GM18870 (cell line): ENCODE data around the gene USE1.
"Not testable (repeated sequence)": the region's sequence is repeated elsewhere in the genome, so short reads cannot be mapped to it uniquely, and the experiment has no call there.

ENCODE experiments used
- ATAC-seq: cut with Tn5 transposase; IDR thresholded peaks from one replicate; pipeline ENCODE4 v1.9.1; 2021; ENCODE audit warnings: moderate library complexity; ENCODE audit not compliant: unreplicated experiment

USE1 gene, protein sequence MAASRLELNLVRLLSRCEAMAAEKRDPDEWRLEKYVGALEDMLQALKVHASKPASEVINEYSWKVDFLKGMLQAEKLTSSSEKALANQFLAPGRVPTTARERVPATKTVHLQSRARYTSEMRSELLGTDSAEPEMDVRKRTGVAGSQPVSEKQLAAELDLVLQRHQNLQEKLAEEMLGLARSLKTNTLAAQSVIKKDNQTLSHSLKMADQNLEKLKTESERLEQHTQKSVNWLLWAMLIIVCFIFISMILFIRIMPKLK

DNA sequence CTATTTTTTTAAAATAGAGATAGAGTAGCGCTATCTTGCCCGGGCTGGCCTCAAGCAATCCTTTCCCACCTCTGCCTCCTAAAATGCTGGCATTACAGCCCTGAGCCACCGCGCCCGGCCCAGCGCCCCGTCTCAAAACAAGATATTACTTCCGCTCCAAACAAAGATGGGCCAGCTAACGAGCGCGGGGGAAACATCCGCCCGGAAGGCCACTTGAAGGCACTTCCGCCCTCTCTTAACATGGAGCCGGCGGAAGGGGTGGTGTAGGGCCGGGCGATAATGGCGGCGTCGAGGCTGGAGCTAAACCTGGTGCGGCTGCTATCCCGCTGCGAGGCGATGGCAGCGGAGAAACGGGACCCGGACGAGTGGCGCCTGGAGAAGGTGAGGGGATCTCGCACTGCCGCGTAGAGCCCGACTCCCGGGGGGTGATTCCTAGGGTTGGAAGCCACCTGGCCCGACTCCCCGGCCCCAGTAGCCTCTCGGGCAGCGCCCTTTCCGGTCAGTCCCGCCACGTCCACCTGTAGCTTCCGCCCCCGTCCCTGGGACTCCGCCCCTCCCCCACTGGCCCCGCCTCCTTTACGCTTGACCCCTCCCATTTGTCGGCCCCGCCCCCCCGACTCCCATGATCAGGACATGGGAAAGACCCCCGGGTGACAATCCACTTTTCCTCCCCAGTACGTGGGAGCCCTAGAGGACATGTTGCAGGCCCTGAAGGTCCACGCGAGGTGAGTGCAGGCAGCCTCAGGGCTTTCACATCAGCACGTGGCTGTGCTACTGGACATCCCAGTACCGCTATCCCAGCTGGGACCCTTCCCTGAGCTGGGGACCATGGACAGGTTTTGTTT lies at the start of gene USE1:
Gene USE1, plus strand, starts transcription at position 231 of the 845 bp plus-strand sequence. Its CDS starts 49 bp downstream, at position 280.
- ATAC-seq, result peak; percentile 68

DNA sequence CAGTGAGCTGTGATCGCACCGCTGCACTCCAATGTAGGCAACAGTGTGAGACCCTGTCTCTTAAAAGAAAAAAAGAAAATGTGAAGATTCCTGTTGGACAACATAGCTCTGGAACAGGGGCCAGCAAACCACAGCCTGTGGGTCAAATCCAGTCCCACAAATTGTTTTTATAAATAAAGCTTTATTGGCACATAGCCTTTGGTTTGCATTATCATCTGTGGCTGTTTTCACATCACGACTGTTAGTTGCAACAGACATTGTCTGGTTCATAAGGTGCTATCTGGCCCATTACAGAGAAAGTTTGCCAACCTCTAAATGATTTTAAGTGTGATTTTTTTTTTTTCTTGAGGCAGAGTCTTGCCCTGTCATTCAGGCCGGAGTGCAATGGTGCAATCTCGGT lies 49.4 kb upstream of the USE1 start:
- ATAC-seq, result no peak

DNA sequence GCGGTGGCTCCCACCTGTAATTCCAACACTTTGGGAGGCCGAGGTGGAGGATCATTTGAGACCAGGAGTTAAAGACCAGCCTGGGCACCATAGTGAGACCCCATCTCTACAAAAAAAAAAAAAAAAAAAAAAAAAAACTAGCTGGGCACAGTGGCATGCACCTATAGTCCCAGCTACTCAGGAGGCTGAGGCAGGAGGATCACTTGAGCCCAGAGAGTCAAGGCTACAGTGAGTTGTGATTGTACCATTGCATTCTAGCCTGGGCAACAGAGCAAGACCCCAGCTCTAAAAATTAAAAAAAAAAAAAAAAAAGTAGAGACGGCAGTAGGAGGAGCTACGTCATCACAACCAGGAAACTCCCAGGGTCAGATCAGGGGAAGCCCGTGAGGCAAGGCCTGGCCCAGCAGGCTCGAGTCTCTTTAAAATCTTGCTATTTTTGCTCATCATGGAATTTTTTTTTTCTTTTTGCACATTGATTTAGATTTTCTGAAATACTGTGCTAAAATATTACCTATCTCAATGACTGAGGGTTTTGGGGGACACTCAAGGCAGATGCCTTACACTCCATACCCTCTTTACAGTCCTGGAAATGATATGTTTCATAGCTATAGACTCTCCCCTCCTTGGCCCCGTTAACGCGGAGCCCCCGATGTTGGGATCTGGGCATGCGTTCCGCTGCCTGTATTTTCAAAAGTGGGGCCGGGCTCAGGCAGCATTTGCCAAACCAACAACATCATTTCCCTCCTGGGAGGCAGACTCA lies 44.4 kb upstream of the USE1 start:
- ATAC-seq, result no peak

DNA sequence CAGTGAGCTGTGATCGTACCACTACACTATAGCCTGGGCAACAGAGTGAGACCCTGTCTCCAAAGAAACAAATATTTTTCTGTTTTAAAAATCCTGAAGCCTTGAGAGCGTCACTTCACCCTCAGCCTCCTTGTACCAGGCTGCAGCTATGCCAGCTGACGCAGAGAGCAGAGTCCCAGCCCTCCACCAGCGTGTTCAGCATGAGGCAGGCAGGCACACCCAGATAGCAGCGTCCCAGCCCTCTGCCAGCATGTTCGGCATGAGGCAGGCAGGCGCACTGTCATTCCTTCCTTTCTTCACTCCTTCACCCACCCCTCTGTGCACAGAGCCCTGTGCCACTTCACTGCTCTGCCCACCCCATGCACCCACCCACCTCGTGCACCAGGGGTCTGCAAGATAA lies 43.3 kb upstream of the USE1 start:
- ATAC-seq, result no peak

DNA sequence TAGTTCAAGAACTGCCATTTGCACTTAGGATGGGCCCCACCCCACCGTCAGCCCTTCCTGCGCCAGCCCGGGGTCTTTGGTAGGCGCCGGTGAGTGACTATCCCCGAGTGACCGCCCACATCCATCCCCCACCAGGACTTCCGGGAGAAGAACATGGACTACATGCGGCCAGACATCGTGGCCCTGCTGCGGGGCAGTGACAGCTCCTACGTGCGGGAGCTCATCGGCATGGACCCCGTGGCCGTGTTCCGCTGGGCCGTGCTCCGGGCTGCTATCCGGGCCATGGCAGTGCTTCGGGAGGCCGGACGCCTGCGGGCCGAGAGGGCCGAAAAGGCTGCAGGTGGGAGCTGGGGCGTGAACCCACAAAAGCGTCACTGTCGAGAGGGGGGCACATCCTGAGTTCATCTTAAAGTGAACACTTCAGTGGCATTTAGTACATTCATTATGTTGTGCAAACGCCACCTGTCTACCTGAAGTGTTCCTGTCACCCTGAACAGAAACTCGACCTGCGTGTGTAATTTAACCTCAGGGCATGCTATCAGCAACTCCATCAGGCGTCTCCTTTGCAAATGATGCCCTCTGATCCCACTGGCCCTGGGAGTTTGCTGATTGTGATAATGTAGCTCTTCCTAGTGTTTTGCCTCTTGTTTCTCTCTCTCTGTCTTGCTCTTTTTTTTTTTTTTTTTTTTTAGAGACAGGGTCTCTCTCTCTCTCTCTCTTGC lies 42.4 kb upstream of the USE1 start:
- ATAC-seq, result no peak

DNA sequence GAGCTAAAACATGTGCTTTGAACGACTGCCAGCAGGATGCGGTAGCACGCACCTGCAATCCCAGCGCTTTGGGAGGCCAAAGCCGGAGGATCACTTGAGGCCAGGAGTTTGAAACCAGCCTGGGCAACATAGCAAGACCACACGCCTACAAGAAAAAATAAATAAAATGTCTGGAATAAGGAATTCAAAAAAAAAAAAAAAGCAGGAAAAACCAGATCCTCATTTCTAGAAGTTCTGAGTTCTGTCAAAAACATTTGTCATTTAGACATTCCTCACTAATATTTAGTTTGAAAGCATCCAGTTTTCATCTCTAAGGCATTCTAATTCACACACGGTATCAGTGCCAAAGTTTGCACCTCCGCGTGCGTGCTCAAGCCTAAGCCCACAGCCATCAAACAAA lies 36.9 kb upstream of the USE1 start:
- ATAC-seq, result no peak

DNA sequence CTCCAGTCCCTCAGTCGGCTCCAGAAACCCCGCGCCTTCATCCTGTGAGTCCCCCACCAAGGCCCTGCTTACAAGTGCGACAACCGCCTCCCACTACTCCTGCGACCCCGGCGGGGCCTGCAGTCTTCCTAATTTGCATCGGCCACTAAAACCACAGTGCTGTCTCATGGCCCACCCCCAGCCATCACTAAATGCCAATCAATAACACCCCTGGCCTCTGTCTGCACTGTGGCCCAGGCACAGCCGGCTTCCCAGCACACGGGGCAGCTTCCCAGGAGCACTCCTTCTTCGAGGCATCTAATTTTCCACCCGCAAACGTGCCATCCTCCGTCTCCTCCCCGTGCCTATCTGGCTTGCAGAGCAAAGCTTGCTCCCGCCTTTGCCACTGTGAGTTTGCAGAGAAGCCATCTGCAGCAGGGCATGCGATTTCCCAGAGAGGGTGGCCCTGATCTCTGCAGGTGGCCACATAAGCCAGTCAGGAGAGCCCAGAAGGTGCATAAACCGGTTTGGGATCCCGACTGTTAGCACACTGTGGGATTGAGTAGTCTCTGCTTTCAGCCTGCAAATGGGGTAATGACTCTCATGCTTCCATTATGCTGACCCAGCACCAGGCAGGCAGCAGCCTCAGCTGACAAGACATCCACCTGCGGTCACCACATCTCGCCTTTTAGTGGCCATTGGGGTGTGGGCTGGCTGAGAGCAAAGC lies 34.0 kb upstream of the USE1 start:
- no peak for ATAC-seq

DNA sequence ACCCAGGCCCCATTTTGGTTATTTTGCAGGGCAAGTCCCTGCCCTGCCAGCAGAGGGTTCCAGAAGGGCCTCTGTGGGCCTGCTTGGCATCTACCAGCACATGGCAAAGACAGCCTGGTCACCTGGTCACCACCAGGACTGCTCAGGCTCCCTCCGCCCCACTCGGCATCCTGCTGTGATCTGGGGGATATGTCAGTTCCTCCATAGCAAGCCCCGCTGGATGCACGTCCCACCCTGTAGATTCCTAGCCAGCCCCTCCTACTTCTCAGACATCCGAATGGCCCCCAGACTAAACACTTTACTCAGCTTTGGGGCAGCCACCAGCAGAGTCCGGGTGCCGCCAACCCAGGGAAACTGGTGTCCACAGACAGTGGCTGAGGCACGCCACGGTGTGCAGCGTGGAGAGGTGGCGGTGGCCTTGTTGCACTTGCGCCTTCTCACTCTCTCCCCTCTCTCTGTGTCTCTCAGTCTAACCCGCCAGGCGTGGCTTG lies 31.8 kb upstream of the USE1 start:
- ATAC-seq, result no peak

DNA sequence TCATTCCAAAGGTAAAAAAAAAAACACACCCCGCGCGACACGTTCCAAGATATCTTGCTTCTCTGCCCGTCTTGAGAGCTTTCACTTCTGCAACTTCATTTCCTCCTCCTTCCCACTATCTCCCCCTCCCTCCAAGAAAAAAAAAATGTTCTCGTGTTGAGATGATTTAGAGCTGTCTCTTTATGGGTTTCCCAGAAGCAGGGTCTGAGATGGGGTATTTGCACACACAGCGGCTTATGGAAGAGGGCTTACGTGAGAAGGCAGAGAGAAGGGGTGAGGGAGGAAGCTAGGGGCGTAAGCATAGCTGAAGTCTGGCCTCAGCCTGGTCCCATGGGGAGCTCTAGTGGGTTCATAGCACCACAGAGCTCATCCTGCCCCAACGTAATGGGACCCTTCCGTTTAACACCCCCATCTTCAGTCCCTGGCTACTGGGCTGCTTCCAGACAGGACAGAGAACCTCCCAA lies 31.3 kb upstream of the USE1 start:
- no peak for ATAC-seq

DNA sequence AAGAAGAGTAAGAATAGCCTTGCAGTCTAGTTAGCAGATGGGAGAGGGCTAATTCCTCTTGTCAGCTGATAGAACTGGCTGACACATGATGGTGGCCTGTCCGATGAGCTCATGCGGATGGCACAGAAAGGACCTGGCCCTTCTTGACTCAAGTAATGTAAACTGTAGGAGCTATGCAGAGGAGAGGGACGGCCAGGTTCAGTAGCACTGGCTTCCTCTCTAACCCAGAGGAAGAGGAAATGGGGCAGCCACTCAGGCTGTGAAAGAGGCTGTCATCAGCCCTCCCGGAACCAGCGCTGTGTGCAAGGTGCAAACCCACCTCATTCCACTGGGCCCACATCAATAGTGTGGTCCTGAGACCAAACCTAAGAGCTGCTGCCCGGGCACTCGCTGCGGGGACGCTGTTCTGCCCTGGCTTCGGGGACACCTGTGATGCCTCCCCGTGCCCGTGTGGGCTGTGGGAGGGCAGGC lies 30.8 kb upstream of the USE1 start:
- no peak for ATAC-seq

DNA sequence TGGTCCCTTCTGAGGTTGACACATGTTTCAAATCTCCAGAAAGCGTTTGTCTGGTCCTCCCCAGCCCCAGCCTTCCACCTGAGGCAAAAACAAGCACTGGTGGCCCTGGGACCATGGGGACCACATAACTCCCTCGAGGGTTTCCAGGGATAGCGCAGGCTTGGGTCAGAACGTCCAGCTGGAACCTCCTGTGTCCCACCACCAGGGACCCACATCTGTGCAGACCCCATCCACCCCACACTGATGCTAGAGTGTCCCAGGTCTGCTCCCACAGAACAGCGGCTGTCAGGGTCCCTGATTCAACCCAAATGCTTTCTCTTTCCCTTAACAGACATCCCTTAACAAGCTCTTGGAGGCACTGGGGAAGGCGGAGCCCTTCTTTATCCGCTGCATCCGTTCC lies 29.6 kb upstream of the USE1 start:
- no peak for ATAC-seq

DNA sequence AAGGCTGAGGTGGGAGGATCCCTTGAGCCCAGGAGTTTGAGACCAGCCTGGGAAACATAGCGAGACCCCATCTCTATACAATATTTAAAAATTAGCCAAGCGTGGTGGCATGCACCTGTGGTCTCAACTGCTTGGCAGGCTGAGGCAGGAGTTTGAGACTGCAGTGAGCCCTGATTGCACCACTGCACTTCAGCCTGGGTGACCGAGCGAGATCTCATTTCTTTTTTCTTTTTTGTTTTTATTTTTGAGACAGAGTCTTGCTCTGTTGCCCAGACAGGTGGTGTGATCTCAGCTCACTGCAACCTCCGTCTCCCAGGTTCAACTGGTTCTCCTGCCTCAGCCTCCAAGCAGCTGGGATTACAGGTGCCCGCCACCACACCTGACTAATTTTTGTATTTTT lies 23.4 kb upstream of the USE1 start:
- ATAC-seq, result not testable (repeated sequence)

DNA sequence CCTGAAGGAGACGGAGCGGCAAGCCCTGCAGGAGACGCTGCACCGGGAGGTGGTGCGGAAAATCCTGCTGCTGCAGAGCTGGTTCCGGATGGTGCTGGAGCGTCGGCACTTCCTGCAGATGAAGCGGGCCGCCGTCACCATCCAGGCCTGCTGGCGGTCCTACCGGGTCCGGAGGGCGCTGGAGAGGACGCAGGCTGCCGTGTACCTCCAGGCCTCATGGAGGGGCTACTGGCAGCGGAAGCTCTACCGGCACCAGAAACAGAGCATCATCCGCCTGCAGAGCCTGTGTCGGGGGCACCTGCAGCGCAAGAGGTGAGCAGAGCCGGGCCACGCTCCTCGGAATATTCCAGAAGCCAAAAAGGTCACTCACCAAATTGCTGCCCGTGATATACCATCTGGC lies 22.4 kb upstream of the USE1 start:
- no peak for ATAC-seq

DNA sequence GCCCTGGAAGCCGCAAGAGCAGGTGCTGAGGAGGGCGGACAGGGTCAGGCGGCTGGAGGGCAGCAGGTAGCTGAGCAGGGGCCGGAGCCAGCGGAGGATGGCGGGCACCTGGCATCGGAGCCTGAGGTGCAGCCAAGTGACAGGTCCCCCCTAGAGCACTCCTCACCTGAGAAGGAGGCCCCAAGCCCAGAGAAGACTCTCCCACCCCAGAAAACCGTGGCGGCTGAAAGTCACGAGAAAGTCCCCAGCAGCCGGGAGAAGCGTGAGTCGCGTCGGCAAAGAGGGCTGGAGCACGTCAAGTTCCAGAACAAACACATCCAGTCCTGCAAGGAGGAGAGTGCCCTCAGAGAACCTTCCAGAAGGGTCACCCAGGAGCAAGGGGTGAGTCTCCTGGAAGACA lies 20.5 kb upstream of the USE1 start:
- ATAC-seq, result no peak

DNA sequence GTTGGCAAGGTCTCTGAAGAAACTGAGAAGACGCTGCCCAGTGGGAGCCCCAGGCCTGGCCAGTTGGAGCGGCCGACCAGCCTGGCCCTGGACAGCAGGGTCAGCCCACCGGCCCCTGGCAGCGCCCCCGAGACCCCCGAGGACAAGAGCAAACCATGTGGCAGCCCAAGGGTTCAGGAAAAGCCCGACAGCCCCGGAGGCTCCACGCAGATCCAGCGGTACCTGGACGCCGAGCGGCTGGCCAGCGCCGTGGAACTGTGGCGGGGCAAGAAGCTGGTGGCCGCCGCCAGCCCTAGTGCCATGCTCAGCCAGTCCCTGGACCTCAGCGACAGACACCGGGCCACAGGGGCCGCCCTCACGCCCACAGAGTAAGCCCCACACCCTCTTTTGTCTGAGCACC lies 20.1 kb upstream of the USE1 start:
- ATAC-seq, result no peak

DNA sequence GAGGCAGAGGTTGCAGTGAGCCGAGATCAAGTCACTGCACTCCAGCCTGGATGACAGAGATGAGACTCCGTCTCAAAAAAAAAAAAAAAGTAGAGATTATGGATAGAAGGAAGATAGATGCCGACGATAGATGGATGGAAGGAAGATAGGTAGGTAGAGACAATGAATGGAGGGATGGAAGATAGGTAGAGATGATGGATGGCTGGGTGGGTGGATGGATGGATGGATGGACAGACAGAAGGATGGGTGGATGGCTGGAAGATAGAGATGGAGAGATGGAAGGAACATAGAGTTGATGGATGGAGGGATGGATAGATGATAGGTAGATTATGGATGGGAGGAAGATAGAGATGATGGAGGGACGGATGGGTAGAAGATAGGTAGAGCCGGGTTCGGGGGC lies 18.5 kb upstream of the USE1 start:
- no peak for ATAC-seq

DNA sequence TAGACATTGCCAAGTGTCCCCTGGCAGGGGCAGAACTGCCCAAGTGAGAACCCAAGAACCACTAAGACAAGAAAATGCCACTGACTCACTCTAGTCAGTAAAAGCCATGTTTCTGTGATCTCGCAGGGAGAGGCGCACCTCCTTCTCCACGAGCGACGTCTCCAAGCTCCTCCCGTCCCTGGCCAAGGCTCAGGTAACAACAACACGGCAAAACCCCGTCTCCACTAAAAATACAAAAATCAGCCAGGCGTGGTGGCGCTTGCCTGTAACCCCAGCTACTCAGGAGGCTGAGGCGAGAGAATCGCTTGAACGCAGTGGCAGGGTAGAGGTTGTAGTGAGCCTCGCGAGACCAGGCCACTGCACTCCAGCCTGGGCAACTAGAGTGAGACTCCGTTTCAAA lies 17.5 kb upstream of the USE1 start:
- ATAC-seq, result no peak

DNA sequence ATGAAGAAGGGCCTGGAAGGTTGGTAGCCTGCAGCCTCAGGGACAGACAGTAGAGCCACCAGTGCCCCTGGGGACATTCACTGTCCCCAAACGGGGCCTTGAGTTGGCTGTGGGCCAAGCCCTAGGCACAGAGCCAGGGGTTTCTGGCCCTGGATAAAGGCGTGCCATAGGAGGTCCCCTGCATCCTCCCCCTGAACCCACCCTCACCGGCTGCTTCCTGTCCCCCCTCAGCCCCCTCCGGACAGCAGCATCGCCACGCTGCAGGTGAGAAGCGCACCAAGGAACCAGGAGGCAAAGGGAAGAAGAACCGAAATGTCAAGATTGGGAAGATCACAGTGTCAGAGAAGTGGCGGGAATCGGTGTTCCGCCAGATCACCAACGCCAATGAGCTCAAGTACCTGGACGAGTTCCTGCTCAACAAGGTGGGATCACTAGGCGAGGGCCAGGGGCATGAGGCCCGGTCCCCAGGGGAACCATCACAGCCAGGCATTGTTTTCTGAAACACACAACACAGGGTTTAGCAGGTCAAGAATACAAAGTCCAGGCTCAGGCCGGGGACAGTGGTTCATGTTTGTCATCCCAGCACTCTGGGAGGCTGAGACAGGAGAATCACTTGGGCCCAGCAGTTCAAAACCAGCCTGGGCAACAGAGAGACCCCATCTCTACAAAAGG lies 14.6 kb upstream of the USE1 start:
- ATAC-seq, result no peak

DNA sequence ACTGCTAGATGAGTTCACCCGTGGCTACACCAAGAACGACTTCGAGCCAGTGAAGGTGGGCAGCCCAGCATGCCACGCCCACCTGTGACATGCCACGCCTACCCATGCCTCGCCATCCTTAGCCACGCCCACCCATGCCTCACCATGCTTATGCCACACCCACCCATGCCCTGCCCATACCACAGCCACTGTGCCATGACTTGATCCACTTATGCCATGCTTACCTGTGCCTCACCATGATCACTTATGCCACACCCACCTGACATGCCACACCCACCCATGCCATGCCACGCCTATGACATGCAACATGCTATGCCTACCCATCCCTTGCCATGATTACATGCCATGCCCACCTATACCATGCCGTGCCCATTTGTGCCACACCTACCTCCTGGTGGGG lies 12.9 kb upstream of the USE1 start:
- ATAC-seq, result no peak

DNA sequence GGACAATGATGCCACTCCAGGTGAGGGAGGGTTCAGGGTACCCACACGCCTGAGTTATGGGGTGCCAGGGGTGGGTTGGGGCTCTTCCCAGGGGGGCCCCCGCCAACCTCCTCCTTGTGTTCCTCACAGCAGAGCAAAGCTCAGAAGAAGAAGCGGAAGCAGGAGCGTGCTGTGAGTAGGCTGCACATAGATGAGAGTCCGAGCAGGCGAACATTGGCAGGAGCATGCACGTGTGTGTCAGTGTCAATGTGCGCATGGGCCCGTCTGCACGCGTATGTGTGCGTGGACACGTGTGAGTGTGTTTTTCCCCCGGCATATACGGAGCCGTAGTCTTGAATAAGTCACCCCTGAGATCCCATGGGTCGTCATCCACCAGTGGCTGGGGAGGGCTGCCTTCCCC lies 12.4 kb upstream of the USE1 start:
- ATAC-seq, result no peak
